SKM-1 (cell line): ENCODE results near the gene ARHGAP9.
"Not testable (repeated sequence)": the region's sequence is repeated elsewhere in the genome, so short reads cannot be mapped to it uniquely, and the experiment has no call there.

Experiments
- DNase-seq: peaks from one replicate; lab custom pipeline; 2025; ENCODE audit not compliant: unreplicated experiment; lab: John Stamatoyannopoulos, UW

The ARHGAP9 gene

GRCh38 chr12:57495051-57495701, 15.5 kb upstream of the ARHGAP9 start:
- not testable (repeated sequence) for DNase-seq

DNA sequence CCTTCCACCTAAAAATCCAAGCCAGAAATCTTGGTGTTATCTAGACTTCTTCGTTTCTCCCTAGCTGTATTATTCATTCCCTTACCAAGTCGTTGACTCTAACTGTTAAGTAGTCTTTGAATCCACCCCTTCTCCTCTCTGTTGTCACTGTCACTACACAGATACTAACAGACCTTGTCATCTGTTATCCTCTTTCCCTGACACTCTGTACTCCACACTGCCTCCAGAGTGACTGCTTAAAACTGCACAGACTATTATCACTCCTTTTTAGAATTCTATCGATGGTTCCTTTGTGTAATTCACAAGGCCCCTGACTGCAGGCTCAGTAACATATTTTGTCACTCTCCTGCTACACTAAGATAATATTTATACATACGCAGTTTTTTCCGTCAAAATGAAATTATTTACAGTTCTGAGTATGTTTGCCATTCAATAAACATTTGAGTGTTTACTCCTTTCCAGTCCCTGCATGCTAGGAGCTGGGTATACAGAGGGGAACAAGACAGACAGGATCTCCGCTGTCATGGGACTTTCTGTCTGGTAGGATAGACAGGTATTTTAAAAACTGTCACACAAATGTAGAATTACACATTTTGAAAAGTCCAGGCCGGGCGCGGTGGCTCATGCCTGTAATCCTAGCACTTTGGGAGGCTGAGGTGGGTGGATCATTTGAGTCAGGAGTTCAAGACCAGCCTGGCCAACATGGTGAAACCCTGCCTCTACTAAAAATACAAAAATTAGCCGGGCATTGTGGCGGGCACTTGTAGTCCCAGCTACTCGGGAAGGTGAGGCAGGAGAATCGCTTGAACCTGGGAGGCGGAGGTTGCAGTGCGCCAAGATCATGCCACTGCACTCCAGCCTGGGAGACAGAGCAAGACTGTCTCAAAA, 12.0 kb upstream of the ARHGAP9 start:
- DNase-seq, result no peak

DNA sequence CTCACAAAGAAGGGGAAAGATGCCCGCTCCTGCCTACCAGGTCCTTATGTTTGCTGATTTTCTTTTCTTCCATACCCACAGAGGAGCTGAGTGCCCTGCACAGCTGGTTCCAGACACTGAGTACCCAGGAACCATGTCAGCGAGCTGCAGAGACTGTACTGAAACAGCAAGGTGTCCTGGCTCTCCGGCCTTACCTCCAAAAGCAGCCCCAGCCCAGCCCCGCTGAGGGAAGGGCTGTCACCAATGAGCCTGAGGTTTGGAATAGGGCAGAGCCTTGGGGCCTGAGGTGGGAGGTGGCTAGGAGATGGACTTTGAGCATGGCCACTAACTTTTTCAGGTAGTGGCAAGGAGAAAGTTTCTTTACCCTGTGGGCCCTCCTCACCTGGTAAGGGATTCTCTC, 10.5 kb upstream of the ARHGAP9 start:
- no peak for DNase-seq

- no peak for DNase-seq
These were observed 9.5 kb upstream of the ARHGAP9 start for GRCh38 chr12:57489157-57489641.

DNA sequence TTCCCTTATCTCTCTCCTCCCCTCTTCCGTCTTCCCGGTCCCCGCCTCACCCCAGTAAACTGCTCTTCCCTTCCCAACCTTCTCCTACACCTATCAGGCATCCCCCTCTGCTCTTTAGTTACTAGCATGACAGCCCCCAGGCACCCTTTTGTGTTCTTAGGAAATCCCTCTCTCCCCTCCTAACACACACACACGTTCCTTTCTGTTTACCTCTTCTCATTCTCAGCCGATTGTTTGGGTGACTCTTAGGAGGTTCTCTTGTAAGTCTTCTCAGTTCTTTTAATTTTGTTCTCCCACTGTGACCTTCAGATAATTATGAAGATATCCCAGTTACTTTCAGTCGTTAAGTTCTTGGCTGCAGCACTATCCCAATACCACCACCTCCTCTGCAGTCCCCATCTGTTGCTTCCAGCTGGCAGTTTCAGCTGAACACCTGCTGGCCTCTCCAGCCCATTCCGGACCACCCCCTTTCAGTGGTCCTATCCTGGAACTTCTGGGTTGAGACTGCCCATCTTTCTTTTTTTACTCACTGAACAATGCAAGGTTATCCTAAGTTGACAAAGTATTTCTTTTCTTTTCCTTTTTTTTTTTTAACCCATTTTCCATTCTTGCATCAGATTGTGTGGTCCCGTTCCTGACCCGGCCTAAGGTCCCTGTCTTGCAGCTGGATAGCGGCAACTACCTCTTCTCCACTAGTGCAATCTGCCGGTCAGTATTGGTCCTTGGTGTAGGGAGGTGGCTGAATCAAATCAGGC, 8.9 kb upstream of the ARHGAP9 start:
- DNase-seq, result no peak

DNA sequence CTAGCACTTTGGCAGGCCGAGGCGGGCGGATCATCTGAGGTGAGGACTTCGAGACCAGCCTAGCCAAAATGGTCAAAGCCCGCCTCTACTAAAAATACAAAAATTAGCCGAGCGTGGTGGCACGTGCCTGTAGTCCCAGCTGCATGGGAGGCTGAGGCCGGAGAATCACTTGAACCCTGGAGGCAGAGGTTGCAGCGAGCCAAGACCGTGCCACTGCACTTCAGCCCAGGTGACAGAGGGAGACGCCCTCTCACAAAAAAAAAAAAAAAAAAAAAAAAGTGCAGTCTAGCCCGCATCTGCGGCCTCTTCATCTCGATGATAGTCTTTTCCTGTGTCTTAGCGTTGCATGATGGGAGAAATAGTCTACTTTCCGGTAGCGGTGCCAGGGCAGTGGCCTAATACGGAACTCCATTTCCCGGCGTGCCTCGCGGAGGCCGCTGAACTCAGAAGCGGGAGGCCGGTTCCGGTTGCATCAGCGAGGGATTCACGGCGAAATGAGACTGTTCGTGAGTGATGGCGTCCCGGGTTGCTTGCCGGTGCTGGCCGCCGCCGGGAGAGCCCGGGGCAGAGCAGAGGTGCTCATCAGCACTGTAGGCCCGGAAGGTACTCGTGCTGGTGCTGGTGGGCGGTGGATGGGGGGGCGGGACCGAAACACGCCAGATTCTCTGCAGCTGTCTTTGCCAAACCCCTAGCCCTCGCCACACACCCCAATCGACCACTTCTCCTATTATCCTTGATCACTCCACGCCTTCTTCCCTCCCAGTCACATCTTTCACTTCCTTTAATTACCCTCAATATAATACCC, 8.1 kb upstream of the ARHGAP9 start, which contains the start of gene MARS1:
Gene MARS1 (plus strand): TSS at position 472 of the 805 bp plus-strand sequence. CDS start 23 bp downstream, at position 495.
- peak; percentile 77 for DNase-seq

DNA sequence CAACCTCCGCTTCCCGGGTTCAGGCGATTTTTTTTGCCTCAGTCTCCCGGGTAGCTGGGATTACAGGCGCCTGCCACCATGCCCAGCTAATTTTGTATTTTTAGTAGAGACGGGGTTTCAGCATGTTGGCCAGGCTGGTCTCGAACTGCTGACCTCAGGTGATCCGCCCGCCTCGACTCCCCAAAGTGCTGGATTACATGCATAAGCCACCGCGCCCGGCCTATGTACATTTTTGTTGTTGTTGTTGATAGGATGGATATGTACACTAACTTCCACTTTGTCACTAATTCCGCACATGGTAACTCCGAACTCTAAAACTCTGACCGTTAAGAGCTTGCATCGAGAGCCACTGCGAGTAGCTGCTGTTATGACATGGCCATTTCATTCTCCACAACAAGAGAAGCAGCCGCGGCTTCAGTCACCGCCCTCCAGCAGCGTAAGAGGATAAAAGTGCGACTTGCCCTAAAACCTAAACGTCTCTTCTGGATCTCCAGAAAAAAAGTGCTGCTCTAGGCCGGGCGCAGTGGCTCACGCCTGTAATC, 7.5 kb upstream of the ARHGAP9 start:
- no peak for DNase-seq

DNA sequence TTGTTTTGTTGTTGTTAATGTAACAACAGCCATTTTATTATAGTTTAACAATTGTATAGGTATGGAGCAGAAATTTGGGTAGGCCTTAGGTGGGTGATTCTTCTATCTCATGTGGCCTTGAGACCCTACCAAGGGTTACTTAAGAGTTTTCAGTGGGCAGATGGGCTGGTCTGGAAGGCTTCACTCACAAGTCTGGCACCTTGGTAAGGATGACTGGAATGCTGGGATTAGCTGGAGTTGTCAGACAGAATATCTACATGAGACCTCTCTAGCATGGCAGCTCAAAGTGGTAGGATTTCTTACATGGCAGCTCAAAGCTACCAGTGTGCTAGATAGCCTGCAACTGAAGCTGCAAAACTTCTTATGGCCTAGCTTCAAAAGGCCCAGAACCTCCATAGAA, 6.0 kb upstream of the ARHGAP9 start:
- DNase-seq, result no peak

DNA sequence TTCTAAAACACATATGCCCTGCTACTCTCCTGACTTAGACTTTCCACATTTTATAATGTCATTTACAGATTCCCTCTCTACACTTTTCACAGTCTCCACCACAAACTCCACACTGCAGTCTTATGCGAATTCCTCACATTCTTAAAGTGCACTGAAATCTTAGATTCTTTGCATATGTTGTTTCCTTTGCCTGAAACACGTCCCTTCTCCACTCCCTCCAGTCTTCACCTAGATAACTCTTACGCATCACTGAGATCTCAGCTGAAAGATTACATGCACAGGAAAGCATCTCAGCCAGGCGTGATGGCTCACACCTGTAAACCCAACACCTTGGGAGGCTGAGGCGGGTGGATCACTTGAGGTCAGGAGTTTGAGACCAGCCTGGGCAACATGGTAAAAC, 3.8 kb upstream of the ARHGAP9 start:
- DNase-seq, result no peak

DNA sequence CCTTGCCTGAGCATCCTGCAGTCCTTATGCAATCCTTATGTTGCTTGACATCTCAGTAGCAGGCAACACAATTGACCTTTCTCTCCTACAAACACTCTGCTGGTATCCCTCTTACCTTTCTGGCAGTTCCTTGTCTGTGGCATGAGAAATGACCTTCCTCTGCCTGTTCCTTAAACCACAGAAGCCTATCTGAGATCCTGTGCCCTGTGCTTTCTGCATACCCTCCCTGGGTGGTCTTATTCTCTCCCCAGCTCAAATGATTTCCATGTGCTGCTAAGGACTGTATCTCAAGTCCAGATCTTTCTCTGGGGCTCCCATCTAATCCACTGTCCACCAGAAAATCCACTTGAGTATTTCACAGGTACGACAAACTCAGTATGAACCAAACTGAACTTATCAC, 2.0 kb upstream of the ARHGAP9 start:
- no peak for DNase-seq

- DNase-seq, result no peak
These were observed 657 bp downstream of the ARHGAP9 start for GRCh38 chr12:57479043-57479375.

GRCh38 chr12:57477710-57478681, 1.7 kb downstream of the ARHGAP9 start:
- DNase-seq, result peak; percentile 19

- no peak for DNase-seq
These were observed 2.5 kb downstream of the ARHGAP9 start for GRCh38 chr12:57476993-57477709.

DNA sequence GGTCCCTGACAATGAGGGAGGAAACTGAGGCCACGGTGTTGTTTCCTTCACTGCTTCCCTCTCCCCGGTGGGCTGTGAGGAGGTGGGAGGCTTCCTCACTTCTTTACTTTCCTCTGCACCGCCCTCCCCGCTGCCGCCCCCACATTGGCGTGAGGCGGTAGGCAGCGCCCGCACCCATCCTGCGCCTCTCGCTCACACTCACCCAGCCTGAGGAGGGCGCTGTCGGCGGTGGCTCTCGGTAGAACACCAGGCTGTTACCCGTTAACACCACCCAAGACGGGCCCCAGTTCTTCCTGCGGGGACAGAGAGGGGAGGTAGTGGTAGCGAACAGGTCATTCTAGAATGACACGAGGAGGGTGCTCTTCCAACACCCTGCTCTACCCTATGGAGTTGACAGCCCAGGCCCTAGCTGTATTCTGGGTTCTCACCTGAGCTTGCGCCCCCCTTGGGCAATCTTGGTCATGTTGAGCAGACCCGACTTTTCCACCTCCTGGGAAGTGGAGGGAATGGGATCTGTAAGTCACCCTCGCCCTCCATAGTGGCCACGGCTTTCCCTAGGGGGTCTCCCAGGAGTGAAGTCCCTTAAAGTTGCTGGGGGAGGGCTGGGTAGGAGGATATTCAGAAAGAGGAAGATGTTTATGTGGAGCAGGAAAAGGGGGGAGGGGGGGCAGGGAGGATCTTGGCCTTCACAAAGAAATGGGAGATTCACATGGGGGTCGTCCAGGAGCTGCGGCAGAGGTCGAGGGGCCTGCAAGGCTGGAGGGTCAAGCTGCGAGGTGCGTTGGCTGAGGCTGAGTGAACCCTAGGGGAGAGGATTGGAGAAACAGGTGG, 3.3 kb downstream of the ARHGAP9 start:
- DNase-seq, result no peak

DNA sequence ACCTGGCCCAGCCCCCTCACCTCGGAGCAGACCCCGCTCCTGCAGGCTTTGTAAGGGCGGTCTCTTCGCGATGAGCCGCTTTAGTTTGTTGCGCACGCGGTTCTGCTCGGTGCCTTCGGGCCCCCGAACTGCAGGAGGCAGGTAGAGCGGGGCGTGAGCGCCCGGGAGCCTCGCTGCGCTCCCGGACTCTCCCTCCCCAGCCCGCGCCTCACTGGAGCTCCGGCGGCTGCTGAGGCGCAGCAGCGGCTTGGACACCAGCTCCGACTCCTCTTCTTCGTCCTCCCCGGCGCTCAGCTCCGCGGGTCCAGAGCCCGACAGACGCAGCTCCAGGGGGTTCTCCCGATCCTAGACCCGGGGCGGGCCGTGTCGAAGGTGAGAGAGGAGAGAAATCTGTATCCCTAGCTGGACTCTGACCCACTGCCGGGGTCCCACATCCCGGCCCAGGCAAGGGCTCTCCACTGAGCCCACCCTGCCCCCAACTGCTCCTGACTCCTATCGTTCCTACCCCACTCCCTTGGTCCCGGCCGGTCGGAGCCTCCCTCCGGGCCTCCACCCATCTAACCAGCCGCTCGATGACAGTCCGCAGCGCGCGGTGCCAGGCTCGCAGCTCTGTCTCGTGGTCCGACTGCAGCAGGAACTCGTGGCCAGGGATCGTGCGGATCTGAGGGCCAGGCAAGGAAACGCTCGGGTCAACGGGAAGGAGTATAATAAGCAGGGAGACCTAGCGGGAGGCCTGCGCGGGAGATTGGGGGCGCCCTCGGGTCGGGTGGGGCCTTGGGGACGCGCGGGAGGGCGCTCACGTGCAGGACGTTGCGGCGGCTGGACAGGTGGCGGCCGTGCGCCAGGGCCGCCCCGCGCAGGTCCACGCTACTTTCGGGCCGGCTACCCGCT, 4.2 kb downstream of the ARHGAP9 start:
- DNase-seq, result no peak

DNA sequence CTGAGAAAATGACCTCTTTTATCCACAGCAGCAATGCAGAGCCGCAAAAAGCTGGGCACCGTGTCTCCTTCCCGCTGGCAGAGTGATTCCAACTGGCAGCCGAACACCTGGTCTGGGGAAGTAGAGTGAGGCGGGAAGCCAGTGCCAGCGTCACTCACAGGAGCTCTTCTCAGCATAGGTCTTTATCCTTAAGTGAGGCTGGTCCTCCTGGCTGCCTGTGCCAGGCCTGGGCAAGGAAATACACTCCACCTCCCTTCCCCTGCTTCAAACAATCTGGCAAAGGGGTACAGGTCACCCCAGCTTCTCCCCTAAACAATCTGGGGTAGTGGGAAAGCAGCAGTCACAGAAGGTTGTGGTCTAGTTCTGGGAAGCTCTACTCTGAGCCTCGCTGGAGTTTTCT, 4.8 kb downstream of the ARHGAP9 start:
- no peak for DNase-seq

DNA sequence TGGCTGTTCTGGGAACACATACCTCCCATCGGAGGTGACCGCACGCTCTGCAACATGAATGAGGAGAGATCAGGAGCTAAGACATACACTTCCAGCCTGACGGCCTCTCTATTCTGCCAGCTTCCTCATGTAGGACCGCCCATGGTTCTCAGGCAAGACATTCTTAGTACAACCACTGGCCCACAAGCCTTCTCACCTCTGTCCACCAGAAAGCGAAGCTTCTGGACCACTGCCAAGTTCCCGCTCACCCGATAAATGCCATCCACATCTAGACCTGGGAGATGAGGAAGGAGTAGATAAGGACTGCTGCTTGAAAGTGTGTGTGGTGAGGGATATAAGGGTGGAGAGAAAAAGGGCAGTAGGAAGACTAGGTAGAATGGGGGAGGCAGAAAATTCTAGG, 5.2 kb downstream of the ARHGAP9 start:
- no peak for DNase-seq
